Stimulated activated naive B cell treated with anti-CD40 and anti-IgM and Interleukin-4, amounts not matched to agents 10 μg/mL and 1 μg/mL and 100 μg/mL, for 72 hours (primary cell): ENCODE data around the gene CTSO.

ENCODE experiments used
- ATAC-seq, 2 donors: fragments of 150-1000 bp; cut with Tn5 transposase; replicated peaks; 2 replicates each; pipeline ENCODE4 v1.10.0; 2021; ENCODE audit warnings: moderate library complexity in 1 of 2
- DNase-seq: peaks from one replicate; pipeline ENCODE4 v3.0.0; 2021
- H3K27ac Mint-ChIP-seq: one replicate; pipeline ENCODE4 v1.8.0; 2022; ENCODE audit warnings: mild to moderate bottlenecking, mixed read lengths
- H3K27me3 Mint-ChIP-seq, 2 donors: one replicate each; pipeline ENCODE4 v1.8.0; 2022; ENCODE audit warnings: mixed read lengths in 2 of 2
- H3K36me3 Mint-ChIP-seq, 2 donors: one replicate each; pipeline ENCODE4 v1.8.0; 2022; ENCODE audit warnings: mixed read lengths in 2 of 2, mild to moderate bottlenecking in 1 of 2
- H3K4me1 Mint-ChIP-seq, 2 donors: one replicate each; pipeline ENCODE4 v1.8.0; 2022; ENCODE audit warnings: mixed read lengths in 2 of 2, mild to moderate bottlenecking in 1 of 2
- H3K4me3 Mint-ChIP-seq, 2 donors: one replicate each; pipeline ENCODE4 v1.8.0; 2022; ENCODE audit warnings: mild to moderate bottlenecking in 2 of 2, mixed read lengths in 2 of 2, moderate library complexity in 1 of 2
- H3K9me3 Mint-ChIP-seq, 2 donors: one replicate each; pipeline ENCODE4 v1.8.0; 2022; ENCODE audit warnings: mixed read lengths in 2 of 2, mild to moderate bottlenecking in 1 of 2

CTSO gene

DNA sequence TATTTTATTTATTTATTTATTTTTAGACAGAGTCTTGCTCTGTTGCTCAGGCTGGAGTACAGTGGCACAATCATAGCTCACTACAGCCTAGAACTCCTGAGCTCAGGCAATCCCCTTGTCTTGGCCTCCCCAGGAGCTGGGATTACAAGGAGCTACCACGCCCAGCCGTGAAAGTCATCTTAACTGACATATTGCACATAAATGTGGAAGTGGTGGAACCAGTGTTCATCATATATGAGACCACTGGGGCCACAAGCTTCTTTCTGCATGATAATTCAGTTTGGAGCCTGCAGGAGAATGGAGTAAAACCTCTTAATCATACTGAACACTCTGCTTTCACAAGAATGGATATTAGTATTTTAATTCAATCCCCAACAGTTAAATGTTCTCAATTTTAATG is 12.5 kb upstream of the CTSO start:
- Mint-ChIP-seq H3K27me3 (peaks cover 5 to 7% of the 10 kb centered on the region in 2 donors), H3K4me1 (no peaks in the 10 kb centered on the region), H3K36me3 (peaks cover 0 to 1% of the 10 kb centered on the region in 2 donors), H3K9me3 (peaks cover 0 to 7% of the 10 kb centered on the region in 2 donors), H3K4me3 (no peak overlapping the region), H3K27ac (no peak overlapping the region)
- DNase-seq, result no peak
- no peak for ATAC-seq

DNA sequence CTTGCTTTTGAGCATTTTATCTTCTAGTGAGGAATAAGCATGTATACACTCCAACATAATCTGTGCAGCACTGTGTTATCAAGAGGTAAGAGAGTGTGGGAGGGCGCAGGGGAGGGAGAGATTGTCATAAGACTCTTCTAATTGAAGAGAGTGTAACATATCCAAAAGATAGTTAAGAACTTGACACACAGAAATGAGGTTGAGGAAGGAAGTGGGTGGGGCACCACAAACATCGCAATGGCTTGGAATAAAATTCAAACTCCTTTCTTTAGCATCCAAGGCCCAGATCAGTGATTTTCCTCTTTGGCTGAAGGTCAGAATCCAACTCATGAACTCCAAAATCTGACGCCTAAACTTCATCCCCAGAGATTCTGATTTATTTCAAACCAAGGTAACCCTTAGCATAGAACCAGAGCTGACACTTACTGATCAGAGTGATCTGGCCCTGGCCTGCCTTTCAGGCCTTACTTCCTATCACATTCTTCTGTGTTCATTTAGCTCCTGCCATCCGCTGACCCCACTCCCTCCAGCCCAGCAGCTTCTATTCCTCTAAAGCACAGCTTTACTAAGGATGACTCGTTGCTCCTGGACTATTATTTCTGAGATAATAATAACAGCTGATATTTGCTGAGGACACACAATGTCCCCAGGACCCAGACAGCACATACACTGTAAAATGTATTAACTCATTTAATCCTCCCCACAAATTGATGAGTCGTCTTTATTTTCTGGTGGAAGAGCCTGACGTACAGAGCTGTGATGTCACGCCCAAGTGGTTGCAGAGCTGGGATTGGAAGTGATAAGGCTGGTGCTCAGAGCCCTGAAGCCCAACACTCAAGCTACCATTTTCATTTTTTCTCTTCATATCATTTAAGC is 10.6 kb upstream of the CTSO start:
- DNase-seq, result no peak
- H3K9me3 Mint-ChIP-seq, result peaks cover 0 to 7% of the 10 kb centered on the region in 2 donors
- H3K4me3 Mint-ChIP-seq, result no peak overlapping the region

DNA sequence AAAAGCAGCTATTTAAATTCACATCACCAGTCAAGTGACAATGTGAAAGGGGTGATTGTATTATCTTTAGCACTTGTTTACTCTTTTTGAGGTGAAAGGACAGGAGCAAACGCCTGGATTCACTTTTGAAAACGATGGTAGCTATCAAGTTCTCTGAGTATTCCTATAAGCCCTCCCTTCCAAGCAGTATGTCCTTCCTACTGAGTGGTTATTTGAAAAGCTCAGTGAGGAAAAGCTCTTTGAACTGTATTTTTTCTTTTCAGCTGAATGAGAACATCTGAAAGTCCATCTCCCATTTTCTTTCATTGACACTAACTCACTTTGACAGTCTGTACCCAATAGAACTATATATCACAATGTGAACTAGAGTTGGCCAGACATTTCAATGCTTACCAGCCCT is 9.1 kb upstream of the CTSO start:
- no peak for DNase-seq

More for the DNA sequence above, 10.6 kb upstream of the CTSO start:
- Mint-ChIP-seq H3K27me3 (peaks cover 10 to 16% of the 10 kb centered on the region in 2 donors), H3K36me3 (peaks cover 0 to 1% of the 10 kb centered on the region in 2 donors), H3K27ac (no peak overlapping the region), H3K4me1 (no peaks in the 10 kb centered on the region)
- ATAC-seq, result no peak

GRCh38 chr4:155961575-155961974 is 7.9 kb upstream of the CTSO start:
- no peaks in the 10 kb centered on the region for H3K4me1 Mint-ChIP-seq
- DNase-seq, result no peak
- no peak for ATAC-seq
- H3K36me3 Mint-ChIP-seq, result no peaks in the 10 kb centered on the region
- H3K9me3 Mint-ChIP-seq, result no peaks in the 10 kb centered on the region
- H3K27me3 Mint-ChIP-seq, result peaks cover 15 to 17% of the 10 kb centered on the region in 2 donors
- no peak overlapping the region for H3K27ac Mint-ChIP-seq
- H3K4me3 Mint-ChIP-seq, result no peak overlapping the region

More for the DNA sequence above, 9.1 kb upstream of the CTSO start:
- H3K27ac Mint-ChIP-seq, result no peak overlapping the region
- H3K4me1 Mint-ChIP-seq, result no peaks in the 10 kb centered on the region
- ATAC-seq, result no peak
- H3K9me3 Mint-ChIP-seq, result peaks cover 0 to under 1% of the 10 kb centered on the region in 2 donors
- H3K4me3 Mint-ChIP-seq, result no peak overlapping the region
- peaks cover 15 to 21% of the 10 kb centered on the region in 2 donors for H3K27me3 Mint-ChIP-seq
- no peaks in the 10 kb centered on the region for H3K36me3 Mint-ChIP-seq

DNA sequence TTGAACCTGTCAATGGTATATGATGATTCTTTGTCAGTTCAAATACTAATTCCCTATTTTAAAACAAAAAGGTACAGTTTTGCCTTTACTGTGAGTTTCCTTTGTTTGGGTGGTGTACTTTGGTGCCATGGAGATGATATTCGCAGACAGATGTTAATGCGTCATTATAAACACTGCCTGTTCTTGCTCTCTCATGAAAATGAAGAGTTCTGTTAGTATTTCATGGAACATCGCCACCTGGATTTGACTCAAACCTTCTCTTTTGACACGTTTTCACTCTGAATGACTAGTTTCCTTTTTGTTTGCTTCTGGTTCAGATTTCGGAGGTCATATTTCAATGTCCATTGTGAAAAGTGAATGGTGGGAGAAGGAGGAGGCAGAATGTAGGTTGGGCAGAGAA is 6.9 kb upstream of the CTSO start:
- H3K4me3 Mint-ChIP-seq, result no peak overlapping the region
- no peaks in the 10 kb centered on the region for H3K4me1 Mint-ChIP-seq
- no peak overlapping the region for H3K27ac Mint-ChIP-seq
- no peaks in the 10 kb centered on the region for H3K9me3 Mint-ChIP-seq
- H3K36me3 Mint-ChIP-seq, result no peaks in the 10 kb centered on the region
- peaks cover 15 to 17% of the 10 kb centered on the region in 2 donors for H3K27me3 Mint-ChIP-seq
- DNase-seq, result no peak
- no peak for ATAC-seq

GRCh38 chr4:155959417-155959816 is 5.8 kb upstream of the CTSO start:
- DNase-seq (no peak), ATAC-seq (no peak)
- Mint-ChIP-seq H3K36me3 (no peaks in the 10 kb centered on the region), H3K27ac (no peak overlapping the region), H3K4me1 (no peaks in the 10 kb centered on the region), H3K9me3 (no peaks in the 10 kb centered on the region), H3K27me3 (peaks cover 15 to 17% of the 10 kb centered on the region in 2 donors), H3K4me3 (no peak overlapping the region)

GRCh38 chr4:155956461-155956860 is 2.8 kb upstream of the CTSO start:
- DNase-seq (no peak), ATAC-seq (no peak)
- Mint-ChIP-seq H3K4me3 (no peak overlapping the region), H3K36me3 (peaks cover 0 to 2% of the 10 kb centered on the region in 2 donors), H3K27ac (no peak overlapping the region), H3K27me3 (peaks cover 15 to 17% of the 10 kb centered on the region in 2 donors), H3K9me3 (no peaks in the 10 kb centered on the region), H3K4me1 (peaks cover 2 to 8% of the 10 kb centered on the region in 2 donors)

GRCh38 chr4:155954939-155955338 is 1.3 kb upstream of the CTSO start:
- no peaks in the 10 kb centered on the region for H3K9me3 Mint-ChIP-seq
- H3K27me3 Mint-ChIP-seq, result peaks cover 6 to 13% of the 10 kb centered on the region in 2 donors
- no peak overlapping the region for H3K4me3 Mint-ChIP-seq
- DNase-seq (no peak), ATAC-seq (no peak)
- H3K36me3 Mint-ChIP-seq, result peaks cover 0 to 2% of the 10 kb centered on the region in 2 donors
- H3K27ac Mint-ChIP-seq, result no peak overlapping the region
- peaks cover 2 to 8% of the 10 kb centered on the region in 2 donors for H3K4me1 Mint-ChIP-seq

- no peak for DNase-seq
- Mint-ChIP-seq H3K4me1 (peaks cover 2 to 8% of the 10 kb centered on the region in 2 donors), H3K27me3 (peaks cover 5 to 10% of the 10 kb centered on the region in 2 donors), H3K27ac (peak overlapping the region; percentile 98), H3K9me3 (no peaks in the 10 kb centered on the region), H3K36me3 (peaks cover 0 to 2% of the 10 kb centered on the region in 2 donors), H3K4me3 (peak overlapping the region; percentile 96 to 98)
- ATAC-seq, result no peak
Measured at GRCh38 chr4:155954118-155954685, 536 bp upstream of the CTSO start.

- no peaks in the 10 kb centered on the region for H3K9me3 Mint-ChIP-seq
- ATAC-seq (no peak), DNase-seq (no peak)
- H3K36me3 Mint-ChIP-seq, result peaks cover 0 to 2% of the 10 kb centered on the region in 2 donors
- peak overlapping the region; percentile 8 to 18 for H3K4me3 Mint-ChIP-seq
- H3K27ac Mint-ChIP-seq, result peak overlapping the region; percentile 6
- H3K27me3 Mint-ChIP-seq, result peaks cover 0 to 3% of the 10 kb centered on the region in 2 donors
- H3K4me1 Mint-ChIP-seq, result peaks cover 4 to 8% of the 10 kb centered on the region in 2 donors
Measured at GRCh38 chr4:155952501-155952901, 1.2 kb downstream of the CTSO start.

DNA sequence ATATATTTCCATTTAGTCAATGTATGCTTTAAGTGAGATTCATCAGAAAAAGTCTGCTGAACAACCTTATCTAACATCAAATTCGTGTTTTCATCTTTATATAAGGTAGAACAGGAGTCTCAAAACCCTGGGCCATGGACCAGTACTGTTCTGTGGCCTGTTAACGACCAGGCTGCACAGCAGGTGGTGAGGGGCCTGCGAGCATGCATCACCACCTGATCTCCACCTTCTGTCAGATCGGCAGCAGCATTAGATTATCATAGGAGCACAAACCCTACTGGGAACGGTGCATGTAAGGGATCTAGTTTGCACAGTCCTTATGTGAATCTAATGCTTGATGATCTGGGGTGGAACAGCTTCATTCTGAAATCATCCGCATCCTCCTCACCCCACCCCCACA is 3.2 kb downstream of the CTSO start:
- H3K4me3 Mint-ChIP-seq, result no peak overlapping the region
- peaks cover 0 to 2% of the 10 kb centered on the region in 2 donors for H3K36me3 Mint-ChIP-seq
- H3K27ac Mint-ChIP-seq, result no peak overlapping the region
- peaks cover 4 to 8% of the 10 kb centered on the region in 2 donors for H3K4me1 Mint-ChIP-seq
- no peak for DNase-seq
- H3K27me3 Mint-ChIP-seq, result no peaks in the 10 kb centered on the region
- no peaks in the 10 kb centered on the region for H3K9me3 Mint-ChIP-seq
- ATAC-seq, result no peak

DNA sequence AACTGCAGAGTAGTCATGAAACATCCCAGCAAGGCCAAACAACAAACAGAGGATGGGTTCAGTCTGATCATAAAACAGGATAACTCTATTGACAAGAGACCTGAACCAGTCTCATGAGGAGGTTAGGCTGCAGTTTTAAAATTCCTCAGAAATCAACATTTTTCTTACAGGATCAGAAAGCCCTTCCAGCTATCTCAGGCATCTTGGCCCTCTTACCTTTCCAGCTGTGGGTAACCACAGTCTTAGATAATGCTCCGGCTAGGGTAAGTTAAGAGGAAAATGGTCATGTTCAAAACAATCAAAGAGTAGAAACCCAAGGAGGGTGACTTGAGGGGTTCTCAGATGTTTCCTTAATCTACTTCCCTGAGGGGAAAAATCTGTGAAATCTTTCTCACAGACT is 5.1 kb downstream of the CTSO start:
- Mint-ChIP-seq H3K36me3 (peaks cover 0 to 2% of the 10 kb centered on the region in 2 donors), H3K4me3 (no peak overlapping the region), H3K27me3 (no peaks in the 10 kb centered on the region), H3K4me1 (peaks cover 2 to 8% of the 10 kb centered on the region in 2 donors), H3K9me3 (no peaks in the 10 kb centered on the region), H3K27ac (no peak overlapping the region)
- no peak for DNase-seq
- ATAC-seq, result no peak

DNA sequence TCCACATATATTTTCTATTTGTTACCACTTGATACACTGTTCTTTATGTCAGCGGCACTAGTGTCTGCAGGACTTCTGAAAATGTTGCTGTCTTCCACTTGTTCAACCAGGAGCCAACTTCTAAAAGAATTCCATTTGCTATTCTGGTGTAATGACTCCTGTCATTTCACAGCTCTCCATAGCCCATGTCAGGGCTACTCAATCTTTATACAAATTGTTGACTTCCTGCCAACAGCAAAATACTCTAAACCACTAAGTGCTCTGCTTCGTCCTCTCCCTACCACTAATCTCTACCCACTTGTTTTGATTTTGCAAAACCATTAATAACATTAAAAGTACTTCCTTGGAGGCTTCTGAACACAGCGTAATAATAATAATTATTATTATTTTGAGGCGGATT is 7.2 kb downstream of the CTSO start:
- no peak for ATAC-seq
- peaks cover 0 to 2% of the 10 kb centered on the region in 2 donors for H3K4me1 Mint-ChIP-seq
- no peaks in the 10 kb centered on the region for H3K27me3 Mint-ChIP-seq
- no peak for DNase-seq
- H3K36me3 Mint-ChIP-seq, result peaks cover under 1 to 2% of the 10 kb centered on the region in 2 donors
- H3K9me3 Mint-ChIP-seq, result no peaks in the 10 kb centered on the region
- H3K27ac Mint-ChIP-seq, result no peak overlapping the region
- no peak overlapping the region for H3K4me3 Mint-ChIP-seq

- no peak overlapping the region for H3K4me3 Mint-ChIP-seq
- peaks cover 0 to 2% of the 10 kb centered on the region in 2 donors for H3K4me1 Mint-ChIP-seq
- ATAC-seq (no peak), DNase-seq (no peak)
- H3K36me3 Mint-ChIP-seq, result peaks cover 4 to 12% of the 10 kb centered on the region in 2 donors
- H3K27me3 Mint-ChIP-seq, result no peaks in the 10 kb centered on the region
- H3K9me3 Mint-ChIP-seq, result no peaks in the 10 kb centered on the region
- no peak overlapping the region for H3K27ac Mint-ChIP-seq
Measured at GRCh38 chr4:155944516-155944915, 9.2 kb downstream of the CTSO start.
